Activated naive CD4-positive, alpha-beta T cell treated with anti-CD3 and anti-CD28 coated beads, Interleukin-2, amount 50 U/mL, for 16 hours (primary cell): ENCODE data around the gene SLC39A3.

ENCODE experiments used
- DNase-seq: peaks from one replicate; pipeline ENCODE4 v3.0.0-alpha.2; 2020

SLC39A3 gene

DNA sequence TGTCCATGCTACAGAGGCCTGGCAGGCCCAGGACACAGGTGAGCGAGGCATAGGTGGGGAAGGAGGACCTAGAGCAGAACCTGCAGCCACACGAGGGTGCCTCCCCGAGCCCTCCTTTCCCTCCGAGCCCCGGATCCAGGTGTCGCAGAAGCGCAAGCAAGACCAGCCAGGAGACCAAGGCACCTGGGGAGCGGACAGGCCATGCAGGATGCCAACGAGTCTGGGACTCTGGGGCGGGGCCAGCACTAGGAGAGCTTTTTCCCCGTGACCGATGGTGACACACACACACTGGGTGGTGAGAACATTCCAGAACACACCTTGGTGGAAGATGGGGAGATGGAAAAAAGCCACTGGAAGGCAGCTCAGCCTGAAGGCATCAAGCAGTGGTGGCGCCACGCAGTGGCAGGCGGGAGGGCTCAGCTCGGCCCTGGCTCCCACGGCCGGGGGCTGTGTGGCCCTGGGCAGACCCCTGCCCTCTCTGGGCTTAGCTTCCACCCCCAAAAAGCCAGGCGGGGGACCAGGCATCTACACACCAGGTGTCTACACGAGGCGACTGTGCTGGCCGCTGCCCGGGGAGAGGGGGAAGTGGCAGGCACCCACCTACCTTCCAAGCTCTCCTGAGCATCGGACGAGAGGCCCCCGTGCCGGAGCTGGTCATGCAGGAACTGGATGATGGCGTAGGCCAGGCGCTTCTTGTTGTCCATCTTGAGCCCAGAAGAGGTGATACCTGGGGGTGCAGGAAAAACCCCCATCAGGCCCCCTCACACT lies 28.7 kb upstream of the SLC39A3 start:
- no peak for DNase-seq

GRCh38 chr19:2767688-2768087 lies 27.9 kb upstream of the SLC39A3 start:
- DNase-seq: no peak

DNA sequence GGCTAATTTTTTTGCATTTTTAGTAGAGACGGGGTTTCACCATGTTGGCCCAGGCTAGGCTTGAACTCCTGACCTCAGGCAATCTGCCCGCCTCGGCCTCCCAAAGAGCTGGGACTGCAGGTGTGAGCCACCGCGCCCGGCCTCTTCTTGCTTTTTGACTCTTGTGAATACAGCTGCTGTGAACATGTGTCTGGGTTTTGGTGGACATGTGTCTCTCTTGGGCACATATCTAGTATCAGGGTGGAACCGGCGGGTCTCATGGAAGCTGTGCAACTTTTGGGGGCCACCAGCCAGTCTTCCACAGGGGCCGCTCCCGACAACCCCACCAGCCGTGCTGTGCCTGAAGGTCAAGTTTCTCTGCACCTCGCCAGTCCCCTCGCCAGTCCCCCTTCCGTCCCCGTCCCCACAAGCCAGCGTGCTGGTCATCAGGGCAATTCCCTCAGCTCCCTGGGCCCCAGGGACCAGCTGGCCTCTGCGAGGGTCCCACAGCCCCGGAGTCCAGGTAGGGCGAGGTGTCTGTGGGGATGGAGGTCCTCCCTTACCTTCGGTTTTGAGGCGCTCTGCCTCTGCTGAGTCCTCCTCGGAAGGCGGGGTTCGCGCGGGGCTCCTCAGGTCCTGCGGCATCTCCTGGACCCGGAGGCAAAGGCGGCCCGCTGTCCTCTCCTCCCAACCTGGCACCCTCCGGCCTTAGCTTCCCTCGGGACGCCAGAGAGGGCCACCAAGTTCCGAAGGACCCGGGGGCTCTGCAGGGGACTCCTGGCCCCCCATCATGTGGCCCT lies 27.0 kb upstream of the SLC39A3 start:
- DNase-seq: no peak

DNA sequence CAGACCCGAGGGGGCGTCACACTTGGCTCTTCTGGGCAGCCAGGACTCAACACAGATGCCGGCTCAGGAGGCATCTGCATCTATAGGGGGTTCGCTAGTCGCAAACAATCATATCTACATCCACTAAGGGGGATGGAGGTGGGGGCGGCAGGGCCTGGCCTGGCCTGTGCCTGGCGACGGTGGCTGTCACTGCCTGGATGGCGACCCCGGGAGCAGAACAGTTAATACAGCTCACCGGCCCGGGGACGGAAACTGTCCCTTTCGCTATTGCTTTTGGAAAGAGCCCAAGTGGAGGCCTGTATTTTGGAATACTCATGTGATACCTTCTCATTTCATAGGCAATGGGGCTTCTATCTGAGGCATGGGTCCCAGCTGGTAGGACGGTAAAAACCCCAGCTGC lies 25.6 kb upstream of the SLC39A3 start:
- no peak for DNase-seq

DNA sequence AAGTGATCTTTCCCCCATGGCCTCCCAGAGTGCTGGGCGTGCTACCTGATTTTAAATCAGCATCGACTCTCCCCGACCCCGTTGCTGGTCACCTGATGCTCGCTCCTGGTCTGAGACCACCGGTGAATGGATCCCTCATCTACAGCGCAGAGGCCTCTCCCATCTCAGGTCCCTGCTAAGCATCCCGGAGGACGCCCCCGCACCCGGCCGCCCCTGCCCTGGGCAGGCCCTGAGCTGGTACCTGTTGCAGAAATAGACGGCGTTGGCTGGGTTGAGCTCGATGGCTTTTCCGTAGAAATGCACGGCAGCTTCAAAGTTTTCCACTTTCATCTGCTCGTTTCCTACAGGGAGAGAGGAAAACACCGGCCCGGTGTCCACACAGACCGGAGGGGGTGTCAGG lies 25.1 kb upstream of the SLC39A3 start:
- no peak for DNase-seq

DNA sequence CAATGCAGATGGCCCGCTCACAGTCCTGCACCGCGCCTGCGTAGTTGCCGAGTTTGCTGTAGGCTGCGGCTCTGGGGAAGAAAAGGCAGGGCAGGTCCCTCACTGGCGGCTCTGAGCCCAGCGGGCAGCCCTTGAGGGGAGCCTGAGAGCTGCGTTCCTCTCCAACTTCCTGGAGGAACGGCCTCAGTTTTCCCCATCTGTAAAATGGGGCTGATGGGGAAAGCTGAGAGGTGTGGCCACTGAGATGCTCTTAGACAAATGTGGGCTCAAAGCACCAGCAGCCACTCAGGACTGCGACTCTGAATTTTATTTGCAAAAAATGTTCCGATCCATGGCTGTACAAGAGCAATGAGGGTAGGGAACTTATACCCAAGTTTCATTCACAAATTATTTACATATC lies 23.9 kb upstream of the SLC39A3 start:
- DNase-seq: no peak

GRCh38 chr19:2762783-2763496 lies 23.1 kb upstream of the SLC39A3 start:
- DNase-seq: no peak

DNA sequence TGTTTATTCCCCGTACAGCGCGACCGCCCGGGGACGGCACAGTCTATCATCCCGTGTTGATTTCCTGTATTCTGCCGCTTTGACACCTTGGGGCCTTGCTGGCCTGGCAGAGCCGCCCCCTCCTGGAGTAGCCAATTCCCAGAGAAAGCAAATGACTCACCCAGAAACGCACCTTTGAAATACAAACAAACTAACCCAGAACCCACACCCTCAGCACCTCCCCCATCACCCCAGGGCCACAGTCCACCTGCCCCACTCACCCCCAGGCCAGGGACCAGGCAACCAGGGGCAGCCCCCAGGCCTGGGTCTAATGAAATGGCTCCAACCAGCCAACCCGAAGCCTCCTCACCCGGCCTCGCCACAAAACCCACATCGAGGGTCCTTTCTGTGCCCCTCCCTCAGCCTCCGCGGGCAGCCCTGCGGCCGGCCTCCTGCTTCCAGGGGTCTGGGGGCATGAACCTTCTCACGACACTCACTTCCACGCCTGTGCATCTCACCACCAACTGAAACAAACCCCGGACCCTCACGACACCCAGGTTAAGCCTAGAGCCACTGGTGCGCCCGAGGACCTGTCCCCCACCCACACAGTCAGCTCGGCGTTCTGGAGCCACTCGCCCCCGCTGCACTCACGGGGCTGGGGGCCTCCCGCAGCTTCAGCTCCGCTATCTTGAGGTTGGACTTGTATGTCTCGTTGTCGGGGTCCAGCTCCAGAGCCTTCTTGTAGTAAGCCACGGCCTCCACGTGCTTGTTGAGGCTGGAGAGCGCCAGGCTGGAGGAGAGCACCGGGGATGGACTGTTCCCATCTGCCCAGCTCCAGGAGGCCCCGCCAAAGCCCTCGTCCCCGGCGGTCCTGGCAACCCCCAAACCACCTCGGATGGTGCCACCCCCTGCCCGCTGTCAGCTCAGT lies 22.3 kb upstream of the SLC39A3 start:
- no peak for DNase-seq

GRCh38 chr19:2761309-2761677 lies 21.5 kb upstream of the SLC39A3 start:
- DNase-seq: no peak

- DNase-seq: no peak
These were observed 20.1 kb upstream of the SLC39A3 start for GRCh38 chr19:2759965-2760364.

DNA sequence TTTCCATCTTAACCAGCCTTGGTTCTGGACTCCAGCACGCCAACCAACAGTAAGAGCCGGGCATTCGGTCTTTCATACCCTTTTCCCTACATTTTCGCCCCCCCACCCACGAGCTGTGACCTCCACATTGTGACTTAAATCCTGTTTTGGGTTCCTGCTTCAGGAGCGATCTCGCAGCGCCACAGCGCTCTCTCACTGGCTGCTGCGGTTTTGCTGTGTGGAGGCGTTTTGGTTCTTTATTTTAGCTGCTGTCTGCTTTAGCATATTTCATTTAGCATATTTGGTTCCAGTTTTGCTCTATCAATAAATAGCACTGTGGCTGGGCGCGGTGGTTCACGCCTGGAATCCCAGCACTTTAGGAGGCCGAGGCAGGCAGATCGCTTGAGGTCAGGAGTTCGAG lies 19.5 kb upstream of the SLC39A3 start:
- no peak for DNase-seq

DNA sequence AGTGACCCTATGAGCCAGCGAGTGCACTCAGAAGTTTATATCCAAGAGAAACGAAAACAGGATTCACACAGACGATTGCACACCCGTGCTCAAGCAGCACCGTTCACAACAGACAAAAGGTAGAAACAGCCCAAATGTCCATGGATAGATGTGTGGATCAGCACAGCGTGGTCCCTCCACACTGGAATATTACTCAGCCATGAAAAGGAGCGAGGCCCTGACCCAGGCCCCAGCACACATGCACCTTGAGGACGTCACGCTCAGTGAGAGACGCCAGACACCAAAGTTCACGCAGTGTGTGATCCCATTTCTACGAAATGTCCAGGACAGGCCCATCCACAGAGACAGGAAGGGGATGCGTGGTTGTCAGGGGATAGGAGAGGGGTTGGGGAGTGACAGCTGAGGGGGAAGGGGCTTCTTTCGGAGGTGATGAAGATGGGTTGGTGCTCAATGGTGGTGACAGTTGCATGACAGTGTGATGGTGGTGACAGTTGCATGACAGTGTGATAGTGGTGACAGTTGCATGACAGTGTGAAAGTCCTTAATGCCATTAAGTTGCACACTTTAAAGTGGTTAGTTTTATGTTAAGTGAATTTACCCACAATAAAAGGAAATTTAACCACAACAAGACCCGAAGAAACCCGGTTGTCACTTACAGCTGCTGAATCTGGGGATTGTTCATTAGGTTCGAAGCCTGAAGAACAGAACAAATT lies 18.9 kb upstream of the SLC39A3 start:
- DNase-seq: no peak

DNA sequence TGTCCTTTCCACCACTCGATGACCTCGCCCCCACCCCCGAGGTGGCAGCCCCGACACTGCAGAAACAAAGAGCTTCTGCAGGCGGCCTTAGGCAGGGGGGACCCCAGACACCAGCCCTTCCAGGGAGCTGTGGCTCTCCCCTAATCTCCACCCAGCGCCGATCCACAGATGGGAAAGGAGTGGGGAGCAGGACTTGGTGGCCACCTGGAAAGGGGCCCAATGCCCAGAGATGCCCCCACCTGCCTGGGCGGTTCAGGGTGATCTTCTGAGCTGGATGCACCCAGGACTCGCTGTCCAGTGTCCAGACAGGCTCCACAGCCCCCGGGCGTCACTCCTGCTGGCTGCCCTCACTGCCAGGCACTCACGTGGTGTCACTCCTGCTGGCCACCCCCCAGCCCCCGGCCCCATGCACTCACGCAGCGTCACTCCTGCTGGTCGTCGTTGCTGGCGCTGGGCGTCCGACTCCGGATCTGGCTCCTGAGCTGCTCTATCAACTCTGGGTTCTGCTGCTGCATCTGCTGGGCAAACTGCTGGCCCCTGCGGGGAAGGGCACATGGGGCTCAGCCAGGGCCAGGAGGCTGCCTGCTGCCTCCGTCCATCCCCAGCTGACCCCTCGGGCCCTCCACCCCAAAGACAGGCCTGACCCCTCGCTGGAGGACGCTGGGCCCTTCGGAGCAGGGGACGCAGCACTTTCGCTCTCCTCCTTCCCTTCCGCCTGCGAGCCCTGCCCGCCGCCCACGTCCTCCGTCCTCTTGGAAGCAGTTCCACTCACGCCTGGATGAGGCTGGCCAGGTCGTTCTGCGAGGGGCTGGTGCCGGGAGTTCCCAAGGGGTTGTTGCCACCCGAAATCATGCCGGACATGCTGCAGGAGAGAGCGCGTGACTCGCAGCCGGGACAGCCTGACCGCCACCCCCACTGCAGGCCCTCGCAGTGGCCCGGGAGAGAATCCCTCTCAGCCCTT lies 17.4 kb upstream of the SLC39A3 start:
- DNase-seq: no peak

DNA sequence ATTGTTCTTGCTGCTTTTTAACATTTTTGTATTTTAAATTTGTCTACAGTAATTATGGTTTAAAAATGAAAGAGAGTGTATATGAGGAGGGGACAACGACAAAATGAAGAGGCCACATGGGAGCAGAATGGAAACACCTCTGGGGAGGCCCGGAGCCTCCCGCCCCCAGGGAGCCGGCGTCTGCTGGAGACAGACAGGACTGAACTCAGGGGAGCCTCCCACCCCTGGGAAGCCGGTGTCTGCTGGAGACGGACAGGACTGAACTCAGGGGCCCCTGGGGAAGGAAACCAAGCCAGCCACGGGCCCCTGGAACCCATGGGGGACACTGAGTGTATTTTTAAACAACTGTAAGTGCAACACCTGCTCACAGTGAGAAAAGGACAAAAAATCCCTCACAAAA lies 16.7 kb upstream of the SLC39A3 start:
- DNase-seq: no peak

DNA sequence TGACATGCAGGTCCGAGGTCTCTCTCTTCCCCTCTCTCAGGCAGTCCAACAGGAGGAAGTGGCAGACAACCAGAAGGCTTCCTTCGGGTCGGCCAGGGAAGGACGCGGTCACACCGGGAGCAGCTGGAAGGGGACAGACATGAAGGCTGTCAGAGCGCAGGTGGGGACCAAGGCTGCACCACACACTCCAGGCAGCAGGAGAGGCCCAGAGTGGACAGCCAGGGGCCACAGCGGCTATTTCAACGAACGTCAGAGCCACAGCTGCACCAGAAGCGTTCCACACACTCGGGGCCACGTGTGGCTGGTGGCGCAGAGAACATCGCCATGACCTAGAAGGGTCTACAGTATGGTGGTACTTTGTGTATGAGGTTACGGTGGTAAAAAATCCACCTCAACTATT lies 16.0 kb upstream of the SLC39A3 start:
- no peak for DNase-seq

GRCh38 chr19:2755448-2755705 lies 15.6 kb upstream of the SLC39A3 start:
- no peak for DNase-seq

DNA sequence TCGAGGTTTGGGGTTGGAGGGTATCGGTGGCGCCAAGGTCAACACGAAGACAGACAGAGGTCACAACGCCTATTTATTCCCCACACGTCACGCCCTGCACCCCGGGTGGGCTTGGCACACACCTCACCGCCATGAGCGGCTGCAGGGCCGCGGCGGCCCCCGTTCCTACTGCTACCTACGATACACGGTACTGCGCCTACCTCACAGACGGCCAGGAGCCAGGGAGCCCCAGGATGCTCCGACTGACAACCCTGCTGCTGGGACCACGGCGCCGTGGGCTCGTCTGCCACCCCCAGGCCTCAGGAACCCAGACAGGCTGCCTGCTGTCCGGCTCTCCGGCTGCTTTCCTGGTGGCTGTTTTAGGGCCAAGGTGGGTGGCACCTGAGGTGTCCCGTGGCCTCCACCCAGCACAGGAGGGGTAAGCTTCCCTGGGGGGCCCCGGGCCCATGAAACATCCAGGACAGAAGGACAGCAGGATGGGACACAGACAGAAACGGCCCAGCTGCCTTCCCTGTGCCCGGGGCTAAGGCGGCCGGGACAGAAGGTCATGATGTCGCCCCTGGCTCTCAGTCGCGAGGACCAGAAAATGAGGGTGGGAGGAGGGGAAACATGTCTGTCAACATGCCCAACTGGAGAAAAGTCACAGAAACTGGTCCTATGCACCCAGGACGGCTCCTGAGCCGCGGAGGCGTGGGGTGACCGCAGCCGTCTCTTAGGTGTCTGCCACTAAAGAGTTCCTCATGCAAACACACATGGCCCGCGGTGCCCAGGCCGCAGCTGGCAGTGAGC lies 15.0 kb upstream of the SLC39A3 start:
- DNase-seq: no peak

DNA sequence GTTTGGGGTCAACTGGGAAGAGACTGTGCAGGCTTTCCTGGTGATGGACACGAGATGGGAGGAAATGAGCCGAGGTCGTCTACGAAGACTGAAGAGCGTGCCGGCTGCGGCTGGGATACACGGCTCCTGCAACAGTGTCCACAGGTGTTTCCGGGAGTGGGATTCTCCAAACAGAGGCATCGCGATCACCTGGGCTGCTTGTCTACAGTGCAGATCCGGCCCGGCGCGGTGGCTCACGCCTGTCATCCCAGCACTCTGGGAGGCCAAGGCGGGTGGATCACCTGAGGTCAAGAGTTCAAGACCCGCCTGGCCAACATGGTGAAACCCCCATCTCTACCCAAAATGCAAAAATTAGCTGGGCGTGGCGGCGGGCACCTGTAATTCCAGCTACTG lies 11.6 kb upstream of the SLC39A3 start:
- DNase-seq: no peak

DNA sequence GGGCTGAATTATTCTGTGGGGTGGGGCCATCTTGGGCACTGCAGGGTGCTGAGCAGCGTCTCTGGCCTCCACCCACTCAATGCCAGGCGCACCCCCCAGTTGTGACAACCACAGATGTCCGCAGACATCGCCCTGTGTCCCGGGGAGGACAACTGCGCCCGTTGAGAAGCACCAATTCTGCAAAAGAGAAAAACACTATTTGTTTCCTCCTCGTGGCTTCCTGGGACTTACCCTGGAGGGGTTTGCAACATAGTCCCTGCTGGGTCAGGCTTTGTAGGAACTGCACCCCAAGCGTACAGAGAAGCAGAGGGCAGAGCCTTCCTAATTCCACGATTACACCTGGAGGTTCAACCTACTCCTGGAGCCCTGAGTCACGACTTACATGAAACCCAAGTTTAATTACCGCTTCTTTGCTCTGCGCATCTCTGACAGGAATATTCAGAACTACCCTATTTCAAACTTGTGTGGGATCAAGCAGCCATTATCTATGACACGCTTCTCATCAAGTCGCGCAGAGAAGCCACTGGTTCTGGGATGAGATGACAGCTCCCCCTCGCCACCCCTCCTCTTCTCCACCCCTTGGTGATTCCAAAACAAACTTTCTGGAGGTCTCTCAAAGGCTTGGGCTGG lies 11.1 kb upstream of the SLC39A3 start:
- no peak for DNase-seq

GRCh38 chr19:2747349-2747748 lies 7.5 kb upstream of the SLC39A3 start:
- no peak for DNase-seq
